HEK293 (cell line): ENCODE results near the gene LRP3.

Experiments used
- SETDB1 ChIP-seq: IDR thresholded peaks from one replicate; pipeline ENCODE4 v1.6.1; 2017; ENCODE audit warnings: mild to moderate bottlenecking, low read length, moderate library complexity, mixed read lengths; ENCODE audit not compliant: insufficient read length
- ZNF335 ChIP-seq: fragments of 450-650 bp; formaldehyde crosslinking; conservative IDR thresholded peaks from 2 replicates; pipeline ENCODE4 v1.5.1; 2016; ENCODE audit warnings: missing biosample characterization, missing genetic modification characterization
- ZNF366 ChIP-seq: fragments of 450-650 bp; formaldehyde crosslinking; conservative IDR thresholded peaks from 2 replicates; pipeline ENCODE4 v1.5.1; 2016; ENCODE audit warnings: missing biosample characterization, missing genetic modification characterization
- ZNF530 ChIP-seq: fragments of 450-650 bp; formaldehyde crosslinking; IDR thresholded peaks from 2 replicates; pipeline ENCODE4 v1.5.1; 2016; ENCODE audit warnings: low read depth, missing biosample characterization, missing genetic modification characterization
- ZNF558 ChIP-seq: fragments of 450-650 bp; formaldehyde crosslinking; IDR thresholded peaks from 2 replicates; pipeline ENCODE4 v1.5.1; 2016; ENCODE audit warnings: missing biosample characterization, missing genetic modification characterization
- ZNF704 ChIP-seq: fragments of 450-650 bp; formaldehyde crosslinking; IDR thresholded peaks from 2 replicates; pipeline ENCODE4 v1.5.1; 2016; ENCODE audit warnings: missing biosample characterization, missing genetic modification characterization
- ZNF768 ChIP-seq: fragments of 450-650 bp; formaldehyde crosslinking; IDR thresholded peaks from 2 replicates; pipeline ENCODE4 v1.5.1; 2018; ENCODE audit warnings: missing biosample characterization, mild to moderate bottlenecking, missing genetic modification characterization
- TF ChIP-seq, protein P1 (sequence below): fragments of 450-650 bp; formaldehyde crosslinking; IDR thresholded peaks from 2 replicates; pipeline ENCODE4 v1.5.1; 2016; ENCODE audit warnings: missing biosample characterization, missing genetic modification characterization
- TF ChIP-seq, protein P2 (sequence below): fragments of 450-650 bp; formaldehyde crosslinking; IDR thresholded peaks from 2 replicates; pipeline ENCODE4 v1.5.1; 2016; ENCODE audit warnings: missing biosample characterization, missing genetic modification characterization
- TF ChIP-seq, protein P3 (sequence below): fragments of 450-650 bp; formaldehyde crosslinking; IDR thresholded peaks from 2 replicates; pipeline ENCODE4 v1.5.1; 2017; ENCODE audit warnings: missing biosample characterization, missing genetic modification characterization
- TF ChIP-seq, protein P4 (sequence below): IDR thresholded peaks from 2 replicates; pipeline ENCODE4 v1.6.1; 2011; ENCODE audit warnings: mild to moderate bottlenecking, low read depth, low read length, borderline replicate concordance

GRCh38 chr19:33156334-33156733 is 37.8 kb upstream of the LRP3 start:
- TF ChIP-seq ZNF704 (tag by site-specific recombination) (no peak), ZNF558 (tag by site-specific recombination) (no peak), ZNF335 (tag by site-specific recombination) (no peak), ZNF768 (tag by site-specific recombination) (no peak), ZNF530 (tag by site-specific recombination) (no peak), SETDB1 (no peak), ZNF366 (tag by site-specific recombination) (no peak)
- TF ChIP-seq, protein P1, sequence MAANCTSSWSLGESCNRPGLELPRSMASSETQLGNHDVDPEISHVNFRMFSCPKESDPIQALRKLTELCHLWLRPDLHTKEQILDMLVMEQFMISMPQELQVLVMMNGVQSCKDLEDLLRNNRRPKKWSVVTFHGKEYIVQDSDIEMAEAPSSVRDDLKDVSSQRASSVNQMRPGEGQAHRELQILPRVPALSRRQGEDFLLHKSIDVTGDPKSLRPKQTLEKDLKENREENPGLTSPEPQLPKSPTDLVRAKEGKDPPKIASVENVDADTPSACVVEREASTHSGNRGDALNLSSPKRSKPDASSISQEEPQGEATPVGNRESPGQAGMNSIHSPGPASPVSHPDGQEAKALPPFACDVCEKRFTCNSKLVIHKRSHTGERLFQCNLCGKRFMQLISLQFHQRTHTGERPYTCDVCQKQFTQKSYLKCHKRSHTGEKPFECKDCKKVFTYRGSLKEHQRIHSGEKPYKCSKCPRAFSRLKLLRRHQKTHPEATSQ: no peak
- TF ChIP-seq, protein P2, sequence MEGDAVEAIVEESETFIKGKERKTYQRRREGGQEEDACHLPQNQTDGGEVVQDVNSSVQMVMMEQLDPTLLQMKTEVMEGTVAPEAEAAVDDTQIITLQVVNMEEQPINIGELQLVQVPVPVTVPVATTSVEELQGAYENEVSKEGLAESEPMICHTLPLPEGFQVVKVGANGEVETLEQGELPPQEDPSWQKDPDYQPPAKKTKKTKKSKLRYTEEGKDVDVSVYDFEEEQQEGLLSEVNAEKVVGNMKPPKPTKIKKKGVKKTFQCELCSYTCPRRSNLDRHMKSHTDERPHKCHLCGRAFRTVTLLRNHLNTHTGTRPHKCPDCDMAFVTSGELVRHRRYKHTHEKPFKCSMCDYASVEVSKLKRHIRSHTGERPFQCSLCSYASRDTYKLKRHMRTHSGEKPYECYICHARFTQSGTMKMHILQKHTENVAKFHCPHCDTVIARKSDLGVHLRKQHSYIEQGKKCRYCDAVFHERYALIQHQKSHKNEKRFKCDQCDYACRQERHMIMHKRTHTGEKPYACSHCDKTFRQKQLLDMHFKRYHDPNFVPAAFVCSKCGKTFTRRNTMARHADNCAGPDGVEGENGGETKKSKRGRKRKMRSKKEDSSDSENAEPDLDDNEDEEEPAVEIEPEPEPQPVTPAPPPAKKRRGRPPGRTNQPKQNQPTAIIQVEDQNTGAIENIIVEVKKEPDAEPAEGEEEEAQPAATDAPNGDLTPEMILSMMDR (tag by site-specific recombination): no peak
- TF ChIP-seq, protein P3, sequence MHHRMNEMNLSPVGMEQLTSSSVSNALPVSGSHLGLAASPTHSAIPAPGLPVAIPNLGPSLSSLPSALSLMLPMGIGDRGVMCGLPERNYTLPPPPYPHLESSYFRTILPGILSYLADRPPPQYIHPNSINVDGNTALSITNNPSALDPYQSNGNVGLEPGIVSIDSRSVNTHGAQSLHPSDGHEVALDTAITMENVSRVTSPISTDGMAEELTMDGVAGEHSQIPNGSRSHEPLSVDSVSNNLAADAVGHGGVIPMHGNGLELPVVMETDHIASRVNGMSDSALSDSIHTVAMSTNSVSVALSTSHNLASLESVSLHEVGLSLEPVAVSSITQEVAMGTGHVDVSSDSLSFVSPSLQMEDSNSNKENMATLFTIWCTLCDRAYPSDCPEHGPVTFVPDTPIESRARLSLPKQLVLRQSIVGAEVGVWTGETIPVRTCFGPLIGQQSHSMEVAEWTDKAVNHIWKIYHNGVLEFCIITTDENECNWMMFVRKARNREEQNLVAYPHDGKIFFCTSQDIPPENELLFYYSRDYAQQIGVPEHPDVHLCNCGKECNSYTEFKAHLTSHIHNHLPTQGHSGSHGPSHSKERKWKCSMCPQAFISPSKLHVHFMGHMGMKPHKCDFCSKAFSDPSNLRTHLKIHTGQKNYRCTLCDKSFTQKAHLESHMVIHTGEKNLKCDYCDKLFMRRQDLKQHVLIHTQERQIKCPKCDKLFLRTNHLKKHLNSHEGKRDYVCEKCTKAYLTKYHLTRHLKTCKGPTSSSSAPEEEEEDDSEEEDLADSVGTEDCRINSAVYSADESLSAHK (tag by site-specific recombination): no peak
- TF ChIP-seq, protein P4, sequence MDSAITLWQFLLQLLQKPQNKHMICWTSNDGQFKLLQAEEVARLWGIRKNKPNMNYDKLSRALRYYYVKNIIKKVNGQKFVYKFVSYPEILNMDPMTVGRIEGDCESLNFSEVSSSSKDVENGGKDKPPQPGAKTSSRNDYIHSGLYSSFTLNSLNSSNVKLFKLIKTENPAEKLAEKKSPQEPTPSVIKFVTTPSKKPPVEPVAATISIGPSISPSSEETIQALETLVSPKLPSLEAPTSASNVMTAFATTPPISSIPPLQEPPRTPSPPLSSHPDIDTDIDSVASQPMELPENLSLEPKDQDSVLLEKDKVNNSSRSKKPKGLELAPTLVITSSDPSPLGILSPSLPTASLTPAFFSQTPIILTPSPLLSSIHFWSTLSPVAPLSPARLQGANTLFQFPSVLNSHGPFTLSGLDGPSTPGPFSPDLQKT: no peak
